GM23338 (cell line): ENCODE results near the gene THBS3. TPM values are rescaled to one million over a fixed set of nuclear protein-coding genes. Genes with fewer than 3 reads are reported as not detected.
A peak's percentile ranks its signal among the peaks of the same experiment; 100 is the strongest.
"Not testable (repeated sequence)": the region's sequence is repeated elsewhere in the genome, so short reads cannot be mapped to it uniquely, and the experiment has no call there.

ENCODE experiments used
- ATAC-seq: fragments of 200-7000 bp; cut with Tn5 transposase; 3 replicates; pipeline ENCODE4 v1.9.1; 2020
- DNase-seq: peaks from one replicate; pipeline ENCODE4 v3.0.0-alpha.2; 2015; ENCODE audit warnings: low spot score
- H2AFZ ChIP-seq: fragments of 200-600 bp; sonication (generic); 2 replicates; pipeline ENCODE4 v1.8.0; 2016; ENCODE audit warnings: antibody characterized with exemption, mild to moderate bottlenecking, moderate library complexity
- H3F3A ChIP-seq: fragments of 200-600 bp; sonication (generic); replicated peaks from 2 replicates; pipeline ENCODE4 v1.8.0; 2017; ENCODE audit warnings: antibody characterized with exemption, mixed run types, low read depth
- H3K27ac ChIP-seq: fragments of 200-600 bp; sonication (generic); 2 replicates; pipeline ENCODE4 v1.6.1; 2016; ENCODE audit warnings: low read depth
- H3K27me3 ChIP-seq: fragments of 200-600 bp; sonication (generic); 2 replicates; pipeline ENCODE4 v1.8.0; 2016; ENCODE audit warnings: mild to moderate bottlenecking, mixed run types, moderate library complexity; ENCODE audit not compliant: insufficient read depth
- H3K36me3 ChIP-seq: fragments of 200-600 bp; sonication (generic); 2 replicates; pipeline ENCODE4 v1.8.0; 2016; ENCODE audit warnings: mild to moderate bottlenecking; ENCODE audit not compliant: insufficient read depth
- H3K4me1 ChIP-seq: fragments of 200-600 bp; sonication (generic); 2 replicates; pipeline ENCODE4 v1.8.0; 2016; ENCODE audit warnings: mild to moderate bottlenecking, moderate library complexity; ENCODE audit not compliant: insufficient read depth
- H3K4me2 ChIP-seq: fragments of 200-600 bp; sonication (generic); 2 replicates; pipeline ENCODE4 v1.7.1; 2017; ENCODE audit warnings: mixed run types
- H3K4me3 ChIP-seq: fragments of 200-600 bp; sonication (generic); 2 replicates; pipeline ENCODE4 v1.6.1; 2016; ENCODE audit warnings: mixed run types
- H3K79me2 ChIP-seq: fragments of 200-600 bp; sonication (generic); replicated peaks from 2 replicates; pipeline ENCODE4 v1.8.0; 2017; ENCODE audit warnings: mild to moderate bottlenecking; ENCODE audit not compliant: insufficient read depth
- H3K9me2 ChIP-seq: fragments of 200-600 bp; sonication (generic); 2 replicates; pipeline ENCODE4 v1.8.0; 2017; ENCODE audit not compliant: insufficient read depth
- H4K20me1 ChIP-seq: fragments of 200-600 bp; sonication (generic); replicated peaks from 2 replicates; pipeline ENCODE4 v1.8.0; 2017; ENCODE audit warnings: mild to moderate bottlenecking; ENCODE audit not compliant: insufficient read depth
- H3K27ac Mint-ChIP-seq: 2 replicates; pipeline ENCODE4 v1.8.0; 2020; ENCODE audit warnings: inconsistent platforms, mild to moderate bottlenecking, moderate library complexity, mixed read lengths
- H3K27me3 Mint-ChIP-seq: 3 replicates; pipeline ENCODE4 v1.8.0; 2022; ENCODE audit warnings: low read depth, mild to moderate bottlenecking, moderate library complexity, mixed read lengths, inconsistent platforms; ENCODE audit not compliant: insufficient read depth, poor library complexity
- H3K36me3 Mint-ChIP-seq: 3 replicates; pipeline ENCODE4 v1.8.0; 2021; ENCODE audit warnings: low read depth, mild to moderate bottlenecking, inconsistent platforms, moderate library complexity, mixed read lengths
- H3K4me1 Mint-ChIP-seq: 3 replicates; pipeline ENCODE4 v1.8.0; 2020; ENCODE audit warnings: mild to moderate bottlenecking, inconsistent platforms, mixed read lengths
- H3K4me3 Mint-ChIP-seq: 3 replicates; pipeline ENCODE4 v1.8.0; 2021; ENCODE audit warnings: moderate library complexity, mild to moderate bottlenecking, inconsistent platforms, mixed read lengths
- H3K9me3 Mint-ChIP-seq: 3 replicates; pipeline ENCODE4 v1.8.0; 2020; ENCODE audit warnings: moderate library complexity, mild to moderate bottlenecking, inconsistent platforms, mixed read lengths
- CREB1 ChIP-seq: fragments of 250-450 bp; sonication (Bioruptor Pico); IDR thresholded peaks from 2 replicates; pipeline ENCODE4 v1.5.0; 2020; ENCODE audit warnings: low read depth, mild to moderate bottlenecking, moderate library complexity
- EZH2 ChIP-seq: fragments of 200-600 bp; sonication (generic); IDR thresholded peaks from one replicate; pipeline ENCODE4 v1.8.0; 2017; ENCODE audit warnings: antibody characterized with exemption, mild to moderate bottlenecking, low read depth; ENCODE audit not compliant: unreplicated experiment
- JUNB ChIP-seq: IDR thresholded peaks from one replicate; pipeline ENCODE4 v1.6.1; 2016; ENCODE audit warnings: antibody characterized with exemption; ENCODE audit not compliant: unreplicated experiment
- NANOG ChIP-seq: IDR thresholded peaks from 2 replicates; pipeline ENCODE4 v1.6.1; 2016; ENCODE audit warnings: antibody characterized with exemption, borderline replicate concordance
- POLR2AphosphoS5 ChIP-seq: IDR thresholded peaks from 2 replicates; pipeline ENCODE4 v1.6.1; 2016; ENCODE audit warnings: antibody characterized with exemption, low read depth
- ZNF331 ChIP-seq: fragments of 250-450 bp; sonication (Bioruptor Pico); IDR thresholded peaks from 2 replicates; pipeline ENCODE4 v1.5.0; 2020; ENCODE audit warnings: low read depth, mild to moderate bottlenecking, moderate library complexity
- polyA plus RNA-seq: library from polyadenylated mRNA; unstranded; fragments of >200 nt; fragmentation: Nextera tagmentation; extraction: Ambion mirVana; gene quantifications from 2 replicates; pipeline ENCODE4 v1.2.1, GENCODE V29; 2016
- total RNA-seq: library from RNA; depleted of rRNA; stranded (reverse); fragments of >200 nt; shearing (Covaris generic); gene quantifications from 2 replicates; pipeline ENCODE4 v1.2.3, GENCODE V29; 2014
- TF ChIP-seq, protein P1 (sequence below): IDR thresholded peaks from 2 replicates; pipeline ENCODE4 v1.6.1; 2016; ENCODE audit warnings: antibody characterized with exemption
- TF ChIP-seq, protein P2 (sequence below): IDR thresholded peaks from one replicate; pipeline ENCODE4 v1.6.1; 2018; ENCODE audit warnings: antibody characterized with exemption; ENCODE audit not compliant: unreplicated experiment

THBS3 gene
- total and polyA plus RNA-seq, 2 experiments from 2014 or later = 1.2 to 4.3 TPM

DNA sequence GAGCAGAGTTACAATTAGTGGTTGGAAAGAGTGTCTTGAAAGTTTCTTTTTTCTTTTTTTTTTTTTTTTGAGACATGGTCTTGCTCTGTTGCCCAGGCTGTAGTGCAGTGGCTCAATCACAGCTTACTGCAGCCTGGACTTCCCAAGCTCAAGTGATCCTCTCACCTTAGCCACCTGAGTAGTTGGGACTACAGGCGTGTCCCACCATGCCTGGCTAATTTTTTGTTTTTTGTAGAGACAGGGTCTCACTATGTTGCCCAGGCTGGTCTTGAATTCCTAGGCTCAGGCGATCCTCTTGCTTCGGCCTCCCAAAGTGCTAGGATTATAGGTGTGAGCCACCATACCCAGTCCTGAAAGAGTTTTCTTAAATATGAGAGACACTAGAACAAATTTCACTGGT is 39.1 kb upstream of the THBS3 start:
- H3K9me2 ChIP-seq, H3K9me3 Mint-ChIP-seq, H3K36me3 ChIP-seq, H4K20me1 ChIP-seq, H3K4me3 Mint-ChIP-seq, H3K79me2 ChIP-seq, H3K27ac ChIP-seq, H3K4me3 ChIP-seq, H2AFZ ChIP-seq, ATAC-seq, H3K4me2 ChIP-seq, DNase-seq, H3K27ac Mint-ChIP-seq: not testable (repeated sequence)
- Histone ChIP-seq H3K4me1 (peaks cover 18% of the 10 kb centered on the region), H3F3A (peaks cover 20% of the 10 kb centered on the region; the same call in 1 of the 2 replicates), H3K27me3 (peaks cover 30% of the 10 kb centered on the region)
- Mint-ChIP-seq H3K4me1 (peaks cover 14% of the 10 kb centered on the region), H3K36me3 (peaks cover 23% of the 10 kb centered on the region; the same call in 2 of the 3 replicates), H3K27me3 (peaks cover 31% of the 10 kb centered on the region)

DNA sequence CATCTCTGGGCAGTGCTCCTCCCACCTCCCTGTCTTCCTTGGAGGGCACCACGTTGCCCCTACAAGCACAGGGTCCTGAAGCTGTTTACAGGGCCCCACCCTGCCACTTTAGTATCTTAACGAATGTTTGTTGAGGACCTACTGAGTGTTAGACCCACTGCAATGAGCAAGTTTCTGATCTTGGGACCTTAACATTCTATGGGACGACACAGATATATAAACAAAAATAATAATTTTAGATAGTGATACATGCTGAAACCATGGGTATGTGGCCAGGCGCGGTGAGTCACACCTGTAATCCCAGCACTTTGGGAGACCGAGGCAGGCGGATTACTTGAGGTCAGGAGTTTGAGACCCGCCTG is 37.4 kb upstream of the THBS3 start:
- no peaks in the 10 kb centered on the region for H4K20me1 ChIP-seq
- DNase-seq (no peak), ATAC-seq (no peak)
- Mint-ChIP-seq H3K36me3 (peaks cover 23% of the 10 kb centered on the region; the same call in 2 of the 3 replicates), H3K4me3 (peak overlapping the region; percentile 69), H3K4me1 (peaks cover 17% of the 10 kb centered on the region), H3K27me3 (peaks cover 33% of the 10 kb centered on the region), H3K9me3 (no peaks in the 10 kb centered on the region), H3K27ac (peak overlapping the region; percentile 47)
- TF ChIP-seq, protein P1, sequence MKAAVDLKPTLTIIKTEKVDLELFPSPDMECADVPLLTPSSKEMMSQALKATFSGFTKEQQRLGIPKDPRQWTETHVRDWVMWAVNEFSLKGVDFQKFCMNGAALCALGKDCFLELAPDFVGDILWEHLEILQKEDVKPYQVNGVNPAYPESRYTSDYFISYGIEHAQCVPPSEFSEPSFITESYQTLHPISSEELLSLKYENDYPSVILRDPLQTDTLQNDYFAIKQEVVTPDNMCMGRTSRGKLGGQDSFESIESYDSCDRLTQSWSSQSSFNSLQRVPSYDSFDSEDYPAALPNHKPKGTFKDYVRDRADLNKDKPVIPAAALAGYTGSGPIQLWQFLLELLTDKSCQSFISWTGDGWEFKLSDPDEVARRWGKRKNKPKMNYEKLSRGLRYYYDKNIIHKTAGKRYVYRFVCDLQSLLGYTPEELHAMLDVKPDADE = no peak
- TF ChIP-seq, protein P2, sequence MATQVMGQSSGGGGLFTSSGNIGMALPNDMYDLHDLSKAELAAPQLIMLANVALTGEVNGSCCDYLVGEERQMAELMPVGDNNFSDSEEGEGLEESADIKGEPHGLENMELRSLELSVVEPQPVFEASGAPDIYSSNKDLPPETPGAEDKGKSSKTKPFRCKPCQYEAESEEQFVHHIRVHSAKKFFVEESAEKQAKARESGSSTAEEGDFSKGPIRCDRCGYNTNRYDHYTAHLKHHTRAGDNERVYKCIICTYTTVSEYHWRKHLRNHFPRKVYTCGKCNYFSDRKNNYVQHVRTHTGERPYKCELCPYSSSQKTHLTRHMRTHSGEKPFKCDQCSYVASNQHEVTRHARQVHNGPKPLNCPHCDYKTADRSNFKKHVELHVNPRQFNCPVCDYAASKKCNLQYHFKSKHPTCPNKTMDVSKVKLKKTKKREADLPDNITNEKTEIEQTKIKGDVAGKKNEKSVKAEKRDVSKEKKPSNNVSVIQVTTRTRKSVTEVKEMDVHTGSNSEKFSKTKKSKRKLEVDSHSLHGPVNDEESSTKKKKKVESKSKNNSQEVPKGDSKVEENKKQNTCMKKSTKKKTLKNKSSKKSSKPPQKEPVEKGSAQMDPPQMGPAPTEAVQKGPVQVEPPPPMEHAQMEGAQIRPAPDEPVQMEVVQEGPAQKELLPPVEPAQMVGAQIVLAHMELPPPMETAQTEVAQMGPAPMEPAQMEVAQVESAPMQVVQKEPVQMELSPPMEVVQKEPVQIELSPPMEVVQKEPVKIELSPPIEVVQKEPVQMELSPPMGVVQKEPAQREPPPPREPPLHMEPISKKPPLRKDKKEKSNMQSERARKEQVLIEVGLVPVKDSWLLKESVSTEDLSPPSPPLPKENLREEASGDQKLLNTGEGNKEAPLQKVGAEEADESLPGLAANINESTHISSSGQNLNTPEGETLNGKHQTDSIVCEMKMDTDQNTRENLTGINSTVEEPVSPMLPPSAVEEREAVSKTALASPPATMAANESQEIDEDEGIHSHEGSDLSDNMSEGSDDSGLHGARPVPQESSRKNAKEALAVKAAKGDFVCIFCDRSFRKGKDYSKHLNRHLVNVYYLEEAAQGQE = no peak
- H3K27ac ChIP-seq = peak overlapping the region; percentile 91
- 0 out of 2 replicates have a peak, but pooled peaks cover 7% of the 10 kb centered on the region for H3K79me2 ChIP-seq
- H3F3A ChIP-seq = 0 out of 2 replicates have a peak, but pooled peaks cover 13% of the 10 kb centered on the region
- H2AFZ ChIP-seq = peak overlapping the region; percentile 2; the same call in 1 of the 2 replicates
- peak overlapping the region; percentile 70 for H3K4me3 ChIP-seq
- peaks cover 22% of the 10 kb centered on the region for H3K4me1 ChIP-seq
- no peaks in the 10 kb centered on the region for H3K36me3 ChIP-seq
- peak overlapping the region; percentile 88 for H3K4me2 ChIP-seq
- H3K27me3 ChIP-seq = peaks cover 30% of the 10 kb centered on the region
- no peaks in the 10 kb centered on the region for H3K9me2 ChIP-seq

DNA sequence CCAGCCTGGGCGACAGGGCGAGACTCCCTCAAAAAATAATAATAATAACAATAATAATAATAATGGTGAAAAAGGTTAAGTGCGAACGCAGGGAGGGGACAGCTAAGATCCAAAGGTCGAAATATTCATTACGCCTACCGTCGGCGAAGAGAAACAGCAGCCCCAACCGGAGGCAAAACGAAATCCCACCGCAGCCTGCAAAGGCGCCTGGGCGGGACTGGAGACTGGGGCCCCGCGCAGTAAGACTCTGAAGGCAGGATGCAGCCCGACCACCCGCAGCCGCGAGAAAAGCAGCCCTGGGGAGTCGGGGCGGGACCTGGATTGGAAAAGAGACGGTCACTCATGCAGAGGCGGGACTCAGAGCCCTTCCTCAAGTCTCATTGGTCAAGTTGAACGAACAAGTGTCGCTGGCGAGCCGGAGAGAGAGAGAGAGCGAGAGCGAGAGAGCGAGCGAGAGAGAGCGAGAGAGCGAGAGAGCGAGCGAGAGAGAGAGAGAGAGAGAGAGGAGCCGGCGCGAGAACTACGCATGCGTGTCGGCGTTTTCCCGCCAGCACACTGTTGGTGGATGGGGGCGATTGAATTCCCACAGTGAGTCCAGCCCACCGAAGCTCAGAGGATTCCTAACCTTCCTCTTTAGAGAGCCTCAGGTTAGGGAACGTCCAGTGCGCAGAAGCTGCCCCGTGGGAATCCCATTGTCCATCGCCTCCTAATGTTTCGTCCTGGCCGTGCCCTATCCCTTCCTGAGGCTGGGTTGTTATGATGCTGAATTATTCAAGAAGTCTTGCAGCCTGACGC is 36.9 kb upstream of the THBS3 start:
- peaks cover 33% of the 10 kb centered on the region for H3K27me3 Mint-ChIP-seq
- peak overlapping the region; percentile 47 for H3K27ac Mint-ChIP-seq
- H3K4me1 Mint-ChIP-seq = peaks cover 17% of the 10 kb centered on the region
- H3K9me3 Mint-ChIP-seq = no peaks in the 10 kb centered on the region
- H3K36me3 Mint-ChIP-seq = peaks cover 23% of the 10 kb centered on the region; the same call in 2 of the 3 replicates
- peak overlapping the region; percentile 70 for H3K4me3 ChIP-seq
- DNase-seq (peak; percentile 100), ATAC-seq (peak; percentile 92)
- H3K36me3 ChIP-seq = no peaks in the 10 kb centered on the region
- no peaks in the 10 kb centered on the region for H3K9me2 ChIP-seq
- H3K79me2 ChIP-seq = 0 out of 2 replicates have a peak, but pooled peaks cover 7% of the 10 kb centered on the region
- peak overlapping the region; percentile 91 for H3K27ac ChIP-seq
- peaks cover 19% of the 10 kb centered on the region for H3K4me1 ChIP-seq
- H3K27me3 ChIP-seq = peaks cover 30% of the 10 kb centered on the region
- no peaks in the 10 kb centered on the region for H4K20me1 ChIP-seq
- peak overlapping the region; percentile 69 for H3K4me3 Mint-ChIP-seq
- peak overlapping the region; percentile 90 for H3K4me2 ChIP-seq
- H2AFZ ChIP-seq = peak overlapping the region; percentile 2
- H3F3A ChIP-seq = 0 out of 2 replicates have a peak, but pooled peaks cover 10% of the 10 kb centered on the region
- TF ChIP-seq CREB1 (CRISPR knock-in tag) = peak; percentile 89
- TF ChIP-seq, protein P2 = no peak
- TF ChIP-seq JUNB = no peak
- 0 out of 2 replicates have a peak, but pooled peaks have one; percentile 20 for TF ChIP-seq NANOG
- TF ChIP-seq POLR2AphosphoS5 = peak; percentile 86
- TF ChIP-seq ZNF331 (CRISPR knock-in tag) = no peak
- TF ChIP-seq EZH2 = no peak
